Measurements from ENCODE around the gene KRTAP10-5. TPM values are rescaled to one million over a fixed set of nuclear protein-coding genes. Genes with fewer than 3 reads are reported as not detected.

KRTAP10-5 gene
- total RNA-seq, 1 donor from 2014 or later: not detected

DNA sequence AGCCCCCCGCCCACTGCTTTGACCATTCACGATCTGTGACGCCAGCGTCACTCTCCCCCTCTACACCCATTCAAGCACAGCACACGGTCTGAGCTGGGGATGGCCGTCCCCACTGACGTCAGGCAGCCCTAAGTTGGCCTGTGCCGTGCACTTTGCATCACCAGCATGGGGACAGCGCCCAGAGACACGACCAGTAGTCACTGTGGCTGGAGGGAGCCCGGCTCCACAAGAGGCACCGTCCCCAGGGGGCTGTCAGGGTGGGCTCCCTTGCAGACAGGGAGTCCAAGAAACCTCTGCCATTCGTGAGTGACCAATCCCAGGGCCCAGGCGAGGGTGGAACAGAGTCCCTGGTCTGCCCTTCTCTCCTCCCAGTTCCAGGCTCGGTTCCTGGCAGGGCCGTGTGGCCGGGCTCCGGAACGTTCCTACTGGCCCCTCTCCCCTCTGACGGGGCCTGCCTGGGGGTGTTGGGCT is 33.8 kb upstream of the KRTAP10-5 start:
- peaks cover 19% of the 10 kb centered on the region for H3K27me3 Mint-ChIP-seq (ENCODE audit: low read depth, unreplicated experiment)
- H3K4me3 Mint-ChIP-seq (ENCODE audit: unreplicated experiment): no peak overlapping the region
- no peaks in the 10 kb centered on the region for H4K20me1 ChIP-seq (ENCODE audit: insufficient read depth, low read length)
- H3K27me3 ChIP-seq (ENCODE audit: insufficient read depth, low read length): no peaks in the 10 kb centered on the region
- TF ChIP-seq, protein P1, sequence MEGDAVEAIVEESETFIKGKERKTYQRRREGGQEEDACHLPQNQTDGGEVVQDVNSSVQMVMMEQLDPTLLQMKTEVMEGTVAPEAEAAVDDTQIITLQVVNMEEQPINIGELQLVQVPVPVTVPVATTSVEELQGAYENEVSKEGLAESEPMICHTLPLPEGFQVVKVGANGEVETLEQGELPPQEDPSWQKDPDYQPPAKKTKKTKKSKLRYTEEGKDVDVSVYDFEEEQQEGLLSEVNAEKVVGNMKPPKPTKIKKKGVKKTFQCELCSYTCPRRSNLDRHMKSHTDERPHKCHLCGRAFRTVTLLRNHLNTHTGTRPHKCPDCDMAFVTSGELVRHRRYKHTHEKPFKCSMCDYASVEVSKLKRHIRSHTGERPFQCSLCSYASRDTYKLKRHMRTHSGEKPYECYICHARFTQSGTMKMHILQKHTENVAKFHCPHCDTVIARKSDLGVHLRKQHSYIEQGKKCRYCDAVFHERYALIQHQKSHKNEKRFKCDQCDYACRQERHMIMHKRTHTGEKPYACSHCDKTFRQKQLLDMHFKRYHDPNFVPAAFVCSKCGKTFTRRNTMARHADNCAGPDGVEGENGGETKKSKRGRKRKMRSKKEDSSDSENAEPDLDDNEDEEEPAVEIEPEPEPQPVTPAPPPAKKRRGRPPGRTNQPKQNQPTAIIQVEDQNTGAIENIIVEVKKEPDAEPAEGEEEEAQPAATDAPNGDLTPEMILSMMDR (IDR thresholded peaks at IDR 0.05; ENCODE audit: insufficient read depth, low read depth, low read length): no peak
- no peak for TF ChIP-seq EZH2 (IDR thresholded peaks at IDR 0.05; ENCODE audit: insufficient read depth, low read length)
- H3K9ac ChIP-seq (ENCODE audit: low read length): no peak overlapping the region
- FAIRE-seq: no peak
- H3K36me3 Mint-ChIP-seq (ENCODE audit: low read depth, unreplicated experiment): peaks cover 2% of the 10 kb centered on the region
- H3K4me3 ChIP-seq (ENCODE audit: insufficient read depth, low read depth, low read length): no peak overlapping the region
- H3K9me3 ChIP-seq (ENCODE audit: insufficient read depth, low read depth, low read length): peaks cover 9% of the 10 kb centered on the region
- H3K36me3 ChIP-seq (ENCODE audit: insufficient read depth, low read length): no peaks in the 10 kb centered on the region
- no peaks in the 10 kb centered on the region for H3K4me1 Mint-ChIP-seq (ENCODE audit: low read depth, unreplicated experiment)
- no peak overlapping the region for H3K4me2 ChIP-seq (ENCODE audit: low read length)
- H2AFZ ChIP-seq (ENCODE audit: low read depth, low read length): no peak overlapping the region
- no peaks in the 10 kb centered on the region for H3K79me2 ChIP-seq (ENCODE audit: insufficient read depth, low read length)
- no peak overlapping the region for H3K27ac ChIP-seq (ENCODE audit: low read depth, low read length)
- H3K4me1 ChIP-seq (ENCODE audit: insufficient read depth, low read length): no peaks in the 10 kb centered on the region
- DNase-seq (ENCODE audit: low read depth): no peak
- no peak overlapping the region for H3K27ac Mint-ChIP-seq (ENCODE audit: unreplicated experiment)
- peaks cover 33% of the 10 kb centered on the region for H3K9me3 Mint-ChIP-seq (ENCODE audit: unreplicated experiment)

DNA sequence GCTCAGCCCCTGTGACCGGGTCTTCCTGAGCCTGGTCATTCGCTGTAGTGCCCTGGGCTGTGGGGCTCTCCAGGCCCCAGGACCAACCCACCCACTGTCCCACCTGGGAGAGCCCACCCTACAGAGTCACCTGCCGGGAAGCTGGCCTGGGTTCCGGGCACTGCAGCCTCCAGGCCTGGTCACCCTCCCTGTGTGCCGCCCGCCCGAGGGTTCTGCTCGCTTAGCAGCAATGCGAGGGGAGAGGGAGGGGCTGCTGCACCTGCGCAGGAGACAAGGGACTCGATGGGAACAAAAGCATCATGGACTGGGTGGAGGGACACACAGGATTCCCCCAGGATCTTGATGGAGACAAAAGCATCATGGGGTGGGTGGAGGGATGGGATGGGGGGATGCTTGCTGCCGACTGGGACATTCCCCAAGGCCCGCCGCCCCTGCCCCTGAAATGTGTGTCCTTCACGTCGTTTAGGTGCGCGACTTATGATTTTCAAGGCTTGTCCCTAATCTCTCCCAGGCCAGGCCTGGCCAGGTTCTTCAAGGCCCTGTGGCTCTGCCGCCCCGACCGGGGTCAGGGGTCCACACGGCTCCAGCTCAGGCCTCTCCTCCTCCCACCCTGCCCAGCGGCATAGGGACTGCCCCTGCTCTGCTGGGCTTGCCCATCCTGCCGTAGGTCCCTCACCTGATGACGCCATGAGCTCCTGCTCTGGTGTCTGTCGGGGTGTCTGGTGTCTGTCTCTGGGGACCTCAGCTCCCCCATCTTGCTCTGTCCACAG is 33.2 kb upstream of the KRTAP10-5 start:
- Mint-ChIP-seq H3K4me3 (ENCODE audit: unreplicated experiment) (no peak overlapping the region), H3K27me3 (ENCODE audit: low read depth, unreplicated experiment) (peaks cover 19% of the 10 kb centered on the region), H3K27ac (ENCODE audit: unreplicated experiment) (no peak overlapping the region), H3K36me3 (ENCODE audit: low read depth, unreplicated experiment) (peaks cover 2% of the 10 kb centered on the region), H3K9me3 (ENCODE audit: unreplicated experiment) (peaks cover 31% of the 10 kb centered on the region), H3K4me1 (ENCODE audit: low read depth, unreplicated experiment) (no peaks in the 10 kb centered on the region)
- Histone ChIP-seq H4K20me1 (ENCODE audit: insufficient read depth, low read length) (no peaks in the 10 kb centered on the region), H3K4me3 (ENCODE audit: insufficient read depth, low read depth, low read length) (no peak overlapping the region), H3K4me2 (ENCODE audit: low read length) (no peak overlapping the region), H3K9ac (ENCODE audit: low read length) (no peak overlapping the region), H3K27ac (ENCODE audit: low read depth, low read length) (no peak overlapping the region), H2AFZ (ENCODE audit: low read depth, low read length) (no peak overlapping the region), H3K9me3 (ENCODE audit: insufficient read depth, low read depth, low read length) (peaks cover 9% of the 10 kb centered on the region), H3K36me3 (ENCODE audit: insufficient read depth, low read length) (no peaks in the 10 kb centered on the region), H3K27me3 (ENCODE audit: insufficient read depth, low read length) (no peaks in the 10 kb centered on the region), H3K79me2 (ENCODE audit: insufficient read depth, low read length) (no peaks in the 10 kb centered on the region), H3K4me1 (ENCODE audit: insufficient read depth, low read length) (no peaks in the 10 kb centered on the region)
- DNase-seq (ENCODE audit: low read depth) (no peak), FAIRE-seq (no peak)
- TF ChIP-seq, protein P1 (IDR thresholded peaks at IDR 0.05; ENCODE audit: insufficient read depth, low read depth, low read length): no peak
- no peak for TF ChIP-seq EZH2 (IDR thresholded peaks at IDR 0.05; ENCODE audit: insufficient read depth, low read length)

DNA sequence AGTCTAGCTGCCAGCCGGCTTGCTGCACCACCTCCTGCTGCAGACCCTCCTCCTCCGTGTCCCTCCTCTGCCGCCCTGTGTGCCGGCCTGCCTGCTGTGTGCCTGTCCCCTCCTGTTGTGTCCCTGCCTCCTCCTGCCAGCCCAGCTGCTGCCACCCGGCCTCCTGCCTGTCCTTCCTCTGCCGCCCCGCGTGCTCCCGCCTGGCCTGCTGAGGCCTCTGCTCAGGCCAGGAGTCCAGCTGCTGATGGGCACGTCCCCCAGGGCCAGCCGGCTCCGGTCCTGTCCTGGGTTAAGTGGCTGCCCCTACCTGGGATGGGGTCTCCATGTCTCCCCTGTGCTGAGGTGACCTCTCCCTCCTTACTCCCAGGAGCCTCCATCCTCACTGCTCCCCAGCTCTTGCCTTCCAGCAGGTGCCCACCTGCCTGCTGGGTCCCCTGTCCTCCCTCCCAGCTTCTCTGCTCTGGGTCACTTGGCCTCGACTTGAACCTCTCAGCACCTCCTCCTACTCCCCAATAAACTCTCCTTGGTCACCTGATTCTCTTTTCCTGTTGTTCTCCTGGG is 32.3 kb upstream of the KRTAP10-5 start:
- H3K9ac ChIP-seq (ENCODE audit: low read length): no peak overlapping the region
- no peak overlapping the region for H3K27ac ChIP-seq (ENCODE audit: low read depth, low read length)
- Mint-ChIP-seq H3K4me1 (ENCODE audit: low read depth, unreplicated experiment) (no peaks in the 10 kb centered on the region), H3K4me3 (ENCODE audit: unreplicated experiment) (no peak overlapping the region), H3K27ac (ENCODE audit: unreplicated experiment) (no peak overlapping the region), H3K27me3 (ENCODE audit: low read depth, unreplicated experiment) (peaks cover 21% of the 10 kb centered on the region), H3K36me3 (ENCODE audit: low read depth, unreplicated experiment) (peaks cover 2% of the 10 kb centered on the region), H3K9me3 (ENCODE audit: unreplicated experiment) (peaks cover 27% of the 10 kb centered on the region)
- no peaks in the 10 kb centered on the region for H3K4me1 ChIP-seq (ENCODE audit: insufficient read depth, low read length)
- H3K4me3 ChIP-seq (ENCODE audit: insufficient read depth, low read depth, low read length): no peak overlapping the region
- FAIRE-seq: no peak
- TF ChIP-seq, protein P1 (IDR thresholded peaks at IDR 0.05; ENCODE audit: insufficient read depth, low read depth, low read length): no peak
- no peak for TF ChIP-seq EZH2 (IDR thresholded peaks at IDR 0.05; ENCODE audit: insufficient read depth, low read length)
- H3K27me3 ChIP-seq (ENCODE audit: insufficient read depth, low read length): no peaks in the 10 kb centered on the region
- peaks cover 9% of the 10 kb centered on the region for H3K9me3 ChIP-seq (ENCODE audit: insufficient read depth, low read depth, low read length)
- H3K79me2 ChIP-seq (ENCODE audit: insufficient read depth, low read length): no peaks in the 10 kb centered on the region
- no peaks in the 10 kb centered on the region for H4K20me1 ChIP-seq (ENCODE audit: insufficient read depth, low read length)
- no peak overlapping the region for H3K4me2 ChIP-seq (ENCODE audit: low read length)
- H3K36me3 ChIP-seq (ENCODE audit: insufficient read depth, low read length): no peaks in the 10 kb centered on the region
- DNase-seq (ENCODE audit: low read depth): no peak
- no peak overlapping the region for H2AFZ ChIP-seq (ENCODE audit: low read depth, low read length)
